ENCODE measurements around the gene COPS8. TPM values are rescaled to one million over a fixed set of nuclear protein-coding genes. Genes with fewer than 3 reads are reported as not detected.

The COPS8 gene
- total RNA-seq, 4 donors from 2014 or later = 108 to 158 (median 120) TPM

GRCh38 chr2:237149425-237149824 lies 63.7 kb downstream of the COPS8 start:
- H3K27me3 ChIP-seq = no peaks in the 10 kb centered on the region
- WGBS, 2 donors (ENCODE audit: low coverage in 1 of 2) = 17 to 54% methylated on average over 1 to 2 of the region's 4 CpGs
- no peak for ATAC-seq
- H3K4me1 ChIP-seq = peaks cover 0 to 9% (median 0%) of the 10 kb centered on the region in 3 donors
- peaks cover 0 to 25% (median 0%) of the 10 kb centered on the region in 3 donors for H3K9me3 ChIP-seq
- H3K36me3 ChIP-seq = no peaks in the 10 kb centered on the region
- H3K4me3 ChIP-seq = no peak overlapping the region
- no peak overlapping the region for H3K27ac ChIP-seq
- TF ChIP-seq CTCF (IDR thresholded peaks at IDR 0.05) (no peak), EP300 (IDR thresholded peaks at IDR 0.05) (no peak), POLR2A (IDR thresholded peaks at IDR 0.05) (no peak), POLR2AphosphoS5 (IDR thresholded peaks at IDR 0.05) (no peak)

All from gastroesophageal sphincter (tissue), 4 donors.